Dedifferentiated amniotic fluid mesenchymal stem cell (primary cell): ENCODE data around the gene PRUNE1.
A peak's percentile ranks its signal among the peaks of the same experiment; 100 is the strongest.

Experiments used
- DNase-seq: peaks from one replicate; pipeline ENCODE4 v3.0.0-alpha.2; 2016; ENCODE audit errors: extremely low spot score

Gene PRUNE1

GRCh38 chr1:151006327-151007052, 1.8 kb upstream of the PRUNE1 start, which contains the start of gene MINDY1:
Gene MINDY1 (minus strand): TSS chr1:151006902. CDS start chr1:151002617, 4,285 bp downstream.
- peak; percentile 90 for DNase-seq

- DNase-seq: no peak
These were observed 401 bp upstream of the PRUNE1 start for GRCh38 chr1:151007853-151008243.

DNA sequence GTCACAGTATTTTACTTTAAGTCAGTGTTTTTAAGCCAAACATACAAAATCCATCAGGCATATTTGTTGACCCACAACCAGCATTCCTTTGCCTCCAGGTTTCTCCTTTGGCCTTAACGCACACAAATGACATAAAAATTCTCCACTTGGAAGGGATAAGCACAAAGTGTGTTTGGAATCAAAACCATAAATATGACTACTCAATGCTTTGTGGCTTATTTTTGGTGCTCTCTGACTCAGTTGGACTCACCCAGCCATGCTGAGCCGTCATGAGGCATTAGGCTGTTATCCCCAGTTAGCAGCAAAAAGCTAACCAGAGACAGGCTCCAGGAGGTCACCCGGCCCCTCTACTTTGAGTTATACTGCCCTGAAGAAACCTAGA, 948 bp downstream of the PRUNE1 start:
- no peak for DNase-seq

- no peak for DNase-seq
These were observed 1.6 kb downstream of the PRUNE1 start for GRCh38 chr1:151009674-151010345.

DNA sequence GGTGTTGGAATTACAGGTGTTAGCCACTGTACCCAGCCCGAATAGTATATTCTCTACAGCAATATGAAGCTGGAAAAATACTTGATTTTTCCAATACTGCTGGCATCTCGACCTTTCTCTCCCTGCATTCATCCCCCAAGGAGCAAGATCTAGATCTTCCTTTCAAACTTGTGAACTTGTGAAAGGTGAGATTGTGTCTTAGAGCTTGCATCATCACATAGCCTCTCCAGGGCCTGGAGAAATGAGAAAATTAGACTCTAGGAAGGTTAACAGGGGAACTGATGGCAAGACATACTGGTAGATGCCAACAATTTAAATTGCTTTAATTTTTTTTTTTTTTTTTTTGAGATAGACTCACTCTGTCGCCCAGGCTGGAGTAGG, 2.1 kb downstream of the PRUNE1 start:
- DNase-seq: no peak

DNA sequence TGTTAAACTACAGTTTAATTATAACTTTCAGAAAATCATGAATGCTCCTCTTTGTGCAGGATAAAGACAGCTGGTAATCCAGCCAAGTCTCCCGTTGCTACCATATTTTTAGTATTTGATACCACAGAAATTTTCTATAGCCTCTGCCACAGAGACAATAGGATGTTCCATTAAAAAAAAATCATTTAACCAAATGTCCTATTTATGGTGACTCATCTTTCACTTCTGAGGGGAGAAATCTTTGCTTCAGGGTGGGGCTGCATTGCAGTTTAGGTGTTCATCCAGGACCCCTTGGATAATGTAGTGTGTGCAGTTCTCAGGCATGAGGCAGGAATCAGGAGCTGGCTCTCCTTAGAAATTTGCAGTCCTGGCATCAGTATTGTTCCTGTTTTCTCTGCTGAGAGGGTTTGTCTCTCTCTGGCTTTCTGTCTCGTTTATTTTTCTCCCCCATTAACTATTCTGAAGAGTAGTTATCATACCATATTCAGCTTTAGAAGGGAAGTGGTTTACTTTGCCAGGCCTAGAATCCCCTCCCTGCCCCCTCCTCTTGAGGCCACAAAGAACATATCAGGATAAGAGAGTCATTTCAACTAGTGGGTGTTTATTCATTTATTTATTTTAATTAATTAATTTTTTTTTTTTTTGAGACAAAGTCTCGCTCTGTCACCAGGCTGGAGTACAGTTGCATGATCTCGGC, 3.1 kb downstream of the PRUNE1 start:
- DNase-seq: no peak

DNA sequence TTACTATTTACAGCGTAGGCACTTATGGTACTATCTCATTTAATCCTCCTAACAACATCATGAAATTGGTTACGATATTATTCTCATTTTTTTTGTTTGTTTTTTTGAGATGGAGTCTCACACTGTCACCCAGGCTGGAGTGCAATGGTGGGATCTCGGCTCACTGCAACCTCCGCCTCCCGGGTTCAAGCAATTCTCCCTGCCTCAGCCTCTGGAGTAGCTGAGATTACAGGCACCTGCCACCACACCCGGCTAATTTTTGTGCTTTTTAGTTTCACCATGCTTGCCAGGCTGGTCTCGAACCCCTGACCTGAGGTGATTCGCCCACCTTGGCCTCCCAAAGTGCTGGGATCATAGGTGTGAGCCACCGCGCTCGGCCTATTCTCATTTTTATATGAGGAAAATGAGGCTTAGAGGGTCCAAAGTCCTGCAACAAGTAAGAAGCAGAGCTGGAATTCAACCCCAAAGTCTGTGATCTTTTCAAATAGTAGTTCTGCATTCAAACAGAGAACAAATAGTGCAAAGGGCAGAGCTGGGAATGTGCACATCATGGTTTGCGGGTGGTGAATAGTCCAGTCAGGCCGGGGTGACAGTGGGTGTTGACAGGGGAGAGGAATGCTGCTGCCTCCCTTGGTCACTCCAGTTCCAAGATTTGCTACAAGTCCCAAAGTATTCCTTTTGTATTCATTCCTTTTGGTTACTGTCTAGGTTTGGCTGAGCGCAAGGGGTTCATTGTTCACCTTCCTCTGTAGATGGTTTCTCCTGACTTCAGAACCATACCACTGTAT, 4.6 kb downstream of the PRUNE1 start:
- DNase-seq: no peak

GRCh38 chr1:151013518-151013917, 5.3 kb downstream of the PRUNE1 start:
- no peak for DNase-seq

DNA sequence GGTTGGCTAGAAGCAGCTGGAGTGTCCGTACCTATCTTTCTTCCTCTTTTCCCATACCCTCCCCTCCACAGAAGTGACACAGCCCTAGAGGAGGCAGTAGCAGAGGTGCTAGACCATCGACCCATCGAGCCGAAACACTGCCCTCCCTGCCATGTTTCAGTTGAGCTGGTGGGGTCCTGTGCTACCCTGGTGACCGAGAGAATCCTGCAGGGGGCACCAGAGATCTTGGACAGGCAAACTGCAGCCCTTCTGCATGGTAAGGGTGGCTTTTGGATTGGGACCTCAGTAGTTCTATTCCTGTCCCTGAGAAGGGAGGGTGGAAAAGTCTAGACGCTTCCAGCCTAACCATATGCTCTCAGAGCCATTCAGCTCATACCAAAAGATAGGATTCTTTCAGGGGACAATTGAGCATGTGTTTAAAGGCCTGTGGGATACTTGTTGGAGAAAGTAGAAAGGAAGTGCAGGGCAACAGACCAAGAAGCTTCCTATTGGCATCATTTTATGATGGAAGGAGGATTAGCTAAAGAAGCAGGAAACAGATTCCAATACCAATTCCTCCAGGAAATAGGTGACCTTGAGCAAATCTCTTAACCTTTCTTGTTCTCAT, 16.4 kb downstream of the PRUNE1 start:
- peak; percentile 51 for DNase-seq

DNA sequence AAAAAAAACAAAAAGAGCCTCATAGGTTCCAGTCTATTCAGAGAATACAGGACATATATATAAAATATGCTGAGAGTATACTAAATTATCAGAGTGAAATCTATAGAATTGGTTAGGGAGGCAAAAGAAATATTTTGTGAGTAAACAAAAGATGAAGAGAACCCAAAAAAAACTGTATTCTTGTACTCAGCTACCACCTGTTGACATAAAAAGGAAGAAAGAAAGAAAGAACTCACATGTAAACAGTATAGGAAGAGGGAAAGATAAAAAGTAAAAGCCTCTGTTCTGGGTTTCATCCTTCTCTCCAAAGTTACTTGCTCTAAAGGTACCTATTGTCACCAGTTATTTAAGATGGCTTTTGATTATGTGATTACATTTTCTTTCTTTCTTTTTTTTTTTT, 18.2 kb downstream of the PRUNE1 start:
- DNase-seq: no peak

DNA sequence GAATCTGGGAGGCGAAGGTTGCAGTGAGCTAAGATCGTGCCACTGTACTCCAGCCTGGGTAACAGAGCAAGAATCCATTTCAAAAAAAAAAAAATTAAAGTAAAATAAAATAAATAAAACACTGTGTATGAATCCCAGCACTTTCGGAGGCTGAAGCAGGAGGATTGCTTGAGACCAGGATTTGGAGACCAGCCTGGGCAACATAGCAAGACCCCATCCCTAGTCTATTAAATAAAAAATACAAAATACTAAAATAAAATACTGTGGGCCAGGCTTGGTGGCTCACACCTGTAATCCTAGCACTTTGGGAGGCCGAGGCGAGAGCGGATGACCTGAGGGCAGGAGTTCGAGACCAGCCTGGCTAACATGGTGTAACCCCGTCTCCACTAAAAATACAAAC, 23.9 kb downstream of the PRUNE1 start:
- no peak for DNase-seq

DNA sequence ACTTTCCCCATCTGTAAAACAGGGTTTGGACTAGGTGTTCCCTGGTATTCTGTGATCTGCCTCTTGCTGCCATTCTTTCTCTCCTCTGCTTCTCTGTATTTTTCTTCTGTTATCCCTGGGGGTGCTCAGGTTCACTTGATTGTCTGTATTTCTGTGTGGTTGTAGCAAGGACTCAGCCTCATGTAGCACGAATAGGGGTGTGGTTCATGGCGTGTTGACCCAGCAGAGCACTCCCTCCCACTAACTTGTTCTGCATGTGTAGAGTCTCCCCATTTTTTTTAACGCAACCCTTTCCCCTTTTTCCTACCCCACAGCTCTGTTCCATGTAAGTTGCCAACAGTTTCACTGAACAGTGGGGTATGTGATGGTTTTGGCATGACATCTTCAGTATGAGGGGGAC, 26.9 kb downstream of the PRUNE1 start:
- DNase-seq: no peak

DNA sequence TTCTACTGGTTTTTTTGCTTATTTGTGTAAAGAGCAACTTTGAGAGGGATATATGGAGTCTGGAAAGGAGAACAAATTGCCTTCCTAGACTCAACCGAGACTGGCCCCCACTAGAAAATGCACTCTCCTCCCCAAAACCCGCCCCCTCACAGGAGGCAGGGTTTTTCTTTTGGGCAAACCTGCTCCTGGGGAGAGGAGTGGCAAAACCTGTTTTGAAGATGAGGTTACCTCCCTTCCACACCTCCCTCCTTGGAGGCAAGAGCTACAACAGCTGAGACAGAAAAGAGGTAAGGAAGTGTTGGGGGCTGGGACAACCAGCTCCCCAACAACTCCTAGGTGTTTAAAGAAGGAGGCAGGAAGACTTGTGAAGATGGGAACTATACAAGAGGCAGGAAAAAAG, 28.1 kb downstream of the PRUNE1 start, which contains the start of gene BNIPL:
Gene BNIPL (plus strand): TSS at position 231 of the 400 bp plus-strand sequence. CDS start 140 bp downstream, at position 371.
- no peak for DNase-seq

DNA sequence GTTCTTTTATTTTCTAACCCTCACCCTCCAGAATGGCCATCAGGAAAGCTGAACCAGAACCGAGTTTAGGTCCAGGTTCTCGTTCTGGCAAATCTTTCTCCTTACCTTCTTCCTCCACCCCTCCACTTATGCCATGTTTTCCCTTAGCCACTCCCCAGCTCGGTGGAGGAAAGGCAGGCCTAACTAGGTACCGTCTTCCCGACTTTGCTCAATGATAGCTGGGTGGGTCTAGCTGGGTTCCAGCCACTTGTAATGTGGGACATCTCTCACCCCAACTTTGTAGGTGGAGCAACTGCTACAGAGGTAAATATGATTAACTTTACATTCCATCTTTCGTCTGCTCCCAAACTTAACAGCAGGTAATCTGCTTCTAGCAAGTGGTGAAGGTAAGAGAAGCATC, 28.8 kb downstream of the PRUNE1 start:
- DNase-seq: no peak

- DNase-seq: no peak
These were observed 31.3 kb downstream of the PRUNE1 start for GRCh38 chr1:151039521-151039920.

DNA sequence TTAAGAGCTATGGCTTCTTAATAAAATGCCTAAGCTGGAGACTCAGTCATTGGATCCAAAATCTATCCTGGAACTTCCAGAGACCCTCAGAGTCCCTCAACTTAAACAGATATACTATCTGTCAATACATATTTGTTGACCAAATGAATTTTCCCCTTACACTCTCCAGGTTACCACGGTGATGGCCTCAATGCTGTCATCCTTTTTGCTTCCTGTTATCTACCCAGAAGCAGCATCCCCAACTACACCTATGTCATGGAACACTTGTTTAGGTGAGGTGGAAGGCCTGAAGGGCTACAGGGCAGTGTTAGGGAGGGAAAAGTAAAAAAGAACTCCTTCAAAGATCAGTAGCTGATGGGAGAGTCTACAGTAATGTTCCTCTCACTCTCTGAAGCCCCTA, 34.9 kb downstream of the PRUNE1 start:
- DNase-seq: no peak

GRCh38 chr1:151047591-151047924, 39.3 kb downstream of the PRUNE1 start, which contains the start of gene C1orf56:
Gene C1orf56 (plus strand): TSS chr1:151047751. CDS start chr1:151047848, 97 bp downstream.
- DNase-seq: no peak

DNA sequence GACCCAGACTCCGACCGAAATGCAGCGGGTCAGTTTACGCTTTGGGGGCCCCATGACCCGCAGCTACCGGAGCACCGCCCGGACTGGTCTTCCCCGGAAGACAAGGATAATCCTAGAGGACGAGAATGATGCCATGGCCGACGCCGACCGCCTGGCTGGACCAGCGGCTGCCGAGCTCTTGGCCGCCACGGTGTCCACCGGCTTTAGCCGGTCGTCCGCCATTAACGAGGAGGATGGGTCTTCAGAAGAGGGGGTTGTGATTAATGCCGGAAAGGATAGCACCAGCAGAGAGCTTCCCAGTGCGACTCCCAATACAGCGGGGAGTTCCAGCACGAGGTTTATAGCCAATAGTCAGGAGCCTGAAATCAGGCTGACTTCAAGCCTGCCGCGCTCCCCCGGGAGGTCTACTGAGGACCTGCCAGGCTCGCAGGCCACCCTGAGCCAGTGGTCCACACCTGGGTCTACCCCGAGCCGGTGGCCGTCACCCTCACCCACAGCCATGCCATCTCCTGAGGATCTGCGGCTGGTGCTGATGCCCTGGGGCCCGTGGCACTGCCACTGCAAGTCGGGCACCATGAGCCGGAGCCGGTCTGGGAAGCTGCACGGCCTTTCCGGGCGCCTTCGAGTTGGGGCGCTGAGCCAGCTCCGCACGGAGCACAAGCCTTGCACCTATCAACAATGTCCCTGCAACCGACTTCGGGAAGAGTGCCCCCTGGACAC, 39.8 kb downstream of the PRUNE1 start:
- DNase-seq: peak; percentile 46

- no peak for DNase-seq
These were observed 40.4 kb downstream of the PRUNE1 start for GRCh38 chr1:151048645-151049032.

DNA sequence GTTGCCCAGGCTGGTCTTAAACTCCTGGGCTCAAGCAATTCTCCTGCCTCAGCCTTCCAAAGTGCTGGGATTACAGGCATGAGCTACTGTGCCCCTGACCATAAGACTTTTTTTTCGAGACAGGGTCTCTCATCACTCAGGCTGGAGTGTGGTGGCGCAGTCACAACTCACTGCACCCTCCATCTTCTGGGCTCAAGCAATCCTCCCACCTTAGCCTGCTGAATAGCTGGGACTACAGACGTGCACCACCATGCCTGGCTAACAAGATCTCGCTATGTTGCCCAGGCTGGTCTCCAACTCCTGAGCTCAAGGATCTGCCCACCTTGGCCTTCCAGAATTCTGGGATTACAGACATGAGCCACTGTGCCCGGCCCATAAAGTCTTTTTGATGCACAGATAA, 41.2 kb downstream of the PRUNE1 start:
- no peak for DNase-seq
